Pons (tissue), 1 donor: ENCODE measurements around the gene TSPY2.
"Not testable (repeated sequence)": the region's sequence is repeated elsewhere in the genome, so short reads cannot be mapped to it uniquely, and the experiment has no call there.

ENCODE experiments used
- DNase-seq: peaks from one replicate; pipeline ENCODE4 v3.0.0-alpha.2; 2016; ENCODE audit warnings: low spot score

TSPY2 gene

GRCh38 chrY:6245923-6246322 is at the start of gene TSPY2:
Gene TSPY2 (plus strand): TSS chrY:6246223. CDS start chrY:6246269, 46 bp downstream.
- not testable (repeated sequence) for DNase-seq

GRCh38 chrY:6209565-6209964 is 36.5 kb upstream of the TSPY2 start:
- not testable (repeated sequence) for DNase-seq

GRCh38 chrY:6217045-6217444 is 29.0 kb upstream of the TSPY2 start:
- DNase-seq = not testable (repeated sequence)

- not testable (repeated sequence) for DNase-seq
Observed at GRCh38 chrY:6269839-6270238, 23.8 kb downstream of the TSPY2 start.
